ENCODE data around the gene PACRG.

- TF ChIP-seq ESRRG (CRISPR knock-in tag; IDR thresholded peaks at IDR 0.05): no peak
- no peak for TF ChIP-seq TCF4 (CRISPR knock-in tag; IDR thresholded peaks at IDR 0.05; ENCODE audit: borderline replicate concordance)
- TF ChIP-seq CSDC2 (CRISPR knock-in tag; IDR thresholded peaks at IDR 0.05): no peak
- TF ChIP-seq PATZ1 (CRISPR knock-in tag; IDR thresholded peaks at IDR 0.05; ENCODE audit: borderline replicate concordance): no peak
- TF ChIP-seq GLIS3 (CRISPR knock-in tag; IDR thresholded peaks at IDR 0.05): no peak
- TF ChIP-seq BACH2 (CRISPR knock-in tag; IDR thresholded peaks at IDR 0.05; ENCODE audit: borderline replicate concordance): no peak
- TF ChIP-seq SNAI2 (CRISPR knock-in tag; IDR thresholded peaks at IDR 0.05): no peak
Observed at GRCh38 chr6:163048345-163048744, 320.6 kb downstream of the PACRG start.
